Testis (tissue), 3 donors: ENCODE measurements around the gene SAMMSON. TPM values are rescaled to one million over a fixed set of nuclear protein-coding genes. Genes with fewer than 3 reads are reported as not detected.

Experiments
- DNase-seq: peaks from one replicate; pipeline ENCODE4 v3.0.0-alpha.2; 2019
- H3K27ac ChIP-seq, 2 donors: fragments of 200-600 bp; sonication (generic); one replicate each; pipeline ENCODE4 v1.5.1; 2019
- H3K27me3 ChIP-seq: fragments of 200-600 bp; sonication (generic); one replicate; pipeline ENCODE4 v1.5.1; 2019
- H3K36me3 ChIP-seq: fragments of 200-600 bp; sonication (generic); one replicate; pipeline ENCODE4 v1.5.1; 2017; ENCODE audit warnings: low read depth; ENCODE audit errors: missing control alignments
- H3K4me1 ChIP-seq: fragments of 200-600 bp; sonication (generic); one replicate; pipeline ENCODE4 v1.5.1; 2019
- H3K4me3 ChIP-seq, 2 donors: fragments of 200-600 bp; sonication (generic); one replicate each; pipeline ENCODE4 v1.5.1; 2017 to 2019
- H3K9me3 ChIP-seq: fragments of 200-600 bp; sonication (generic); one replicate; pipeline ENCODE4 v1.5.1; 2017
- POLR2A ChIP-seq: fragments of 450-650 bp; IDR thresholded peaks from one replicate; pipeline ENCODE4 v1.6.1; 2017; ENCODE audit warnings: antibody characterized with exemption, mild to moderate bottlenecking, moderate library complexity
- WGBS, 2 donors: methylation state at CpG; one replicate each; pipeline ENCODE4 v1.1.5; 2018; 5-methylcytosine and 5-hydroxymethylcytosine counted together
- intact Hi-C: fragments of 100-400 bp; cut with DNase I; formaldehyde crosslinking; loops from one replicate; pipeline ENCODE4 v1.15.1; 2023; ENCODE audit warnings: low total_unique reads
- polyA plus RNA-seq: library from polyadenylated mRNA; stranded (reverse); fragments of 350-450 nt; fragmentation: Illumina TruSeq; extraction: RNeasy Lipid Tissue Mini Kit (QIAGEN cat#74804); gene quantifications from one replicate; pipeline ENCODE4 v1.2.3, GENCODE V29; 2014; ENCODE audit warnings: low read depth, low replicate concordance; ENCODE audit not compliant: insufficient read depth
- total RNA-seq, 2 donors: library from RNA; depleted of rRNA; stranded (reverse); fragments of >200 nt; gene quantifications; one replicate each; pipeline ENCODE4 v1.2.3, GENCODE V29; 2016
- TF ChIP-seq, protein P1 (sequence below), 3 experiments: fragments of 450-650 bp in 2 of 3; fragments of 200-600 bp in 1 of 3; sonication (generic) in 1 of 3; IDR thresholded peaks; one replicate each; pipeline ENCODE4 v1.5.1; 2016 to 2019; ENCODE audit warnings: antibody characterized with exemption in 3 of 3, mild to moderate bottlenecking in 2 of 3, moderate library complexity in 1 of 3

SAMMSON gene
- total and polyA plus RNA-seq, 3 donors from 2014 or later, result 3.3 to 3.8 (median 3.5) TPM

DNA sequence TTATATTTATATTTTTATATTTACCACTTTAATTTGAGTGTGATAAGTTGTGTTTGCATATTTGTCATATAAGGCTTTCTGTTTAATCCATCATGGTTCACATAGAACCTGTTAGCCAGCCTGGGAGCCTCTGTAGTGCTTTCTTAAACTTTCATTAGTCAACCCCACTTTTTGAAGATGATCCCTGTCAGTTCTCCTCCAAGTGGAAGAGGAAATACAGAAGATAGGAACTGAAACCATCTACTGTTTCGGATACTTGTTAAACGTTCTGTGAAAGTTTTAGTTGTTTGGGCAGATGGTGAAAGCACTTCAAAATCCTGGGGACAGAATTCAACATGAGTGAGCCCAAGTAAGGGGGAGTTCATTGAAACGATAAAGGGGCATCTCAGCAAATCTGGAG is 4.6 kb upstream of the SAMMSON start:
- no peaks in the 10 kb centered on the region for H3K27me3 ChIP-seq
- intact Hi-C loops, result no loop called here
- TF ChIP-seq, protein P1, sequence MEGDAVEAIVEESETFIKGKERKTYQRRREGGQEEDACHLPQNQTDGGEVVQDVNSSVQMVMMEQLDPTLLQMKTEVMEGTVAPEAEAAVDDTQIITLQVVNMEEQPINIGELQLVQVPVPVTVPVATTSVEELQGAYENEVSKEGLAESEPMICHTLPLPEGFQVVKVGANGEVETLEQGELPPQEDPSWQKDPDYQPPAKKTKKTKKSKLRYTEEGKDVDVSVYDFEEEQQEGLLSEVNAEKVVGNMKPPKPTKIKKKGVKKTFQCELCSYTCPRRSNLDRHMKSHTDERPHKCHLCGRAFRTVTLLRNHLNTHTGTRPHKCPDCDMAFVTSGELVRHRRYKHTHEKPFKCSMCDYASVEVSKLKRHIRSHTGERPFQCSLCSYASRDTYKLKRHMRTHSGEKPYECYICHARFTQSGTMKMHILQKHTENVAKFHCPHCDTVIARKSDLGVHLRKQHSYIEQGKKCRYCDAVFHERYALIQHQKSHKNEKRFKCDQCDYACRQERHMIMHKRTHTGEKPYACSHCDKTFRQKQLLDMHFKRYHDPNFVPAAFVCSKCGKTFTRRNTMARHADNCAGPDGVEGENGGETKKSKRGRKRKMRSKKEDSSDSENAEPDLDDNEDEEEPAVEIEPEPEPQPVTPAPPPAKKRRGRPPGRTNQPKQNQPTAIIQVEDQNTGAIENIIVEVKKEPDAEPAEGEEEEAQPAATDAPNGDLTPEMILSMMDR (IDR thresholded peaks at IDR 0.05), result no peak
- TF ChIP-seq POLR2A, result no peak
- no peaks in the 10 kb centered on the region for H3K36me3 ChIP-seq
- no peak overlapping the region for H3K27ac ChIP-seq
- H3K4me3 ChIP-seq, result no peak overlapping the region
- no peaks in the 10 kb centered on the region for H3K4me1 ChIP-seq
- no peak for DNase-seq
- no peaks in the 10 kb centered on the region for H3K9me3 ChIP-seq
- WGBS, 2 donors, result 67 to 87% methylated on average over 3 of the region's 3 CpGs

DNA sequence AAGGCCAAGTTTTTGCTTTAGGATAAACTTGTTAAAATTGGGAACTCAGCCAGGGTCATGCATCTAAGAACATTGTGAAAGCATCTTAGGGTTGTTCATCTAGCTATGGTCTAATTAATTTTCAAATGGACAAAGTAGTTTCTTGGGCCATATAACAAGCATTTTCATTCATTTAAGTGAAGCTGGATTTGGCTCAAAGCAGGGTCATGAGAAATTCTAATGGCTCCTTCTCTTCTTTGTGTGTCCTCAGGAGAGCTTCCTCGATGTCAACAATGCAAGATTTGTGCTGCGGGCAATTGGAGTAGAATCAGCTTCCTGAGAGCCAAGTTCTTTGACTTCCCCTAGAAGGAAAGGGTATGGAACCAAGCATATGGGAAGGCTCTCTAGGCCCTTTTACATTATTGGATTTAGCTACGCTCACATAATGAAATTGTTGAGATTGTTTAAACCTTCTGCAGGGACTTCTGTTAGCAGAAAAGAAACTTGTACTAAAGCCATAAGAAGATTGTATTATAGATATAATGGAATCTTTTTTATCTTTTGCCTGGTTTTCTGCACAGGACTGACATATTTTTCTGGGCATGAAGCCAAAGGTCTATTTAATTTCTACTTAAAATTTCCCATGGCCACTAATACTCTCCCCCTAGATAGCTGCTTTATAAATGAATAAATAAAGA is 1.8 kb upstream of the SAMMSON start:
- no peak for DNase-seq
- intact Hi-C loops, result no loop called here
- TF ChIP-seq, protein P1 (IDR thresholded peaks at IDR 0.05), result no peak
- TF ChIP-seq POLR2A, result no peak
- 45 to 57% methylated on average over 3 of the region's 3 CpGs for WGBS, 2 donors
- H3K4me1 ChIP-seq, result no peaks in the 10 kb centered on the region
- no peaks in the 10 kb centered on the region for H3K27me3 ChIP-seq
- no peak overlapping the region for H3K4me3 ChIP-seq
- H3K36me3 ChIP-seq, result no peaks in the 10 kb centered on the region
- H3K27ac ChIP-seq, result no peak overlapping the region
- no peaks in the 10 kb centered on the region for H3K9me3 ChIP-seq

DNA sequence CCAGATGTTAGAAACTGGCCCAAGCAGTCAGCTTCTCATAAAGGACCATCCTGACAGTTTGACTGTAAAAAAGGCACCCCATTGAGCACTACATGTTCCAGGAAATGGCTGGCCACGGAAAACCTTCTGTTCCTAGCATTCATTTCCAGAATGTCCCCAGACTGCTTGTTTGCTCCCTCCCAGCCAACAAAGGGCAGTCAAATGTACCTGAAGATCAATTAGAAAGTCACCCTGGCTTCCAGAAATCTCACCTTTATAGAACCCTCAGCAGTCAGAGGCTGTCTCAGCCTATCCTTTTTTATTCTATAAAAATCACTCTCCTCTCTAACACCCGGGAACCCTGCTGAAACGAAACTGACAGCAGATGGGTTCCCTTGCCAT is 784 bp upstream of the SAMMSON start:
- Histone ChIP-seq H3K27me3 (no peaks in the 10 kb centered on the region), H3K4me1 (no peaks in the 10 kb centered on the region), H3K9me3 (no peaks in the 10 kb centered on the region), H3K36me3 (no peaks in the 10 kb centered on the region), H3K4me3 (peak overlapping the region; percentile 35 to 51), H3K27ac (peak overlapping the region; percentile 15)
- WGBS, 2 donors, result 16 to 28% methylated on average over 3 of the region's 3 CpGs
- DNase-seq, result no peak
- intact Hi-C loops, result no loop called here
- TF ChIP-seq, protein P1 (IDR thresholded peaks at IDR 0.05), result no peak
- no peak for TF ChIP-seq POLR2A

DNA sequence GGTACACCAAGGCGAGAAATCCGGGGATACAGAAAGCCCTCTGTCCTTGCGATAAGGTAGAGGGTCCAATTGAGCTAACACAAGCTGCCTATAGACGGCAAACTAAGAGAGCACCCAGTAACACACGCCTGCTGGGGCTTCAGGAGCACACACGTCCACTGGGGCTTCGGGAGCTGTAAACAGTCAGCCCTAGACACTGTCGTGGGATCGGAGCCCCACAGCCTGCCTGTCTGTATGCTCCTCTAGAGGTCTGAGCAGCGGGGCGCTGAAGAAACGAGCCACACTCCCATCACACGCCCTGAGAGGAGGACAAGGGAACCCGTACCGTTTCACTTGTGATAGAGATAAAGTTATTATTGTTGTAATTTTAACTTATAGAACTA is 486 bp downstream of the SAMMSON start:
- Histone ChIP-seq H3K27me3 (no peaks in the 10 kb centered on the region), H3K36me3 (no peaks in the 10 kb centered on the region), H3K27ac (no peak overlapping the region), H3K9me3 (no peaks in the 10 kb centered on the region), H3K4me3 (peak overlapping the region; percentile 35 to 51), H3K4me1 (peaks cover under 1% of the 10 kb centered on the region)
- TF ChIP-seq, protein P1 (IDR thresholded peaks at IDR 0.05), result no peak
- no peak for TF ChIP-seq POLR2A
- WGBS, 2 donors, result 67 to 71% methylated on average over 15 of the region's 15 CpGs
- no peak for DNase-seq
- intact Hi-C loops, result no loop called here

DNA sequence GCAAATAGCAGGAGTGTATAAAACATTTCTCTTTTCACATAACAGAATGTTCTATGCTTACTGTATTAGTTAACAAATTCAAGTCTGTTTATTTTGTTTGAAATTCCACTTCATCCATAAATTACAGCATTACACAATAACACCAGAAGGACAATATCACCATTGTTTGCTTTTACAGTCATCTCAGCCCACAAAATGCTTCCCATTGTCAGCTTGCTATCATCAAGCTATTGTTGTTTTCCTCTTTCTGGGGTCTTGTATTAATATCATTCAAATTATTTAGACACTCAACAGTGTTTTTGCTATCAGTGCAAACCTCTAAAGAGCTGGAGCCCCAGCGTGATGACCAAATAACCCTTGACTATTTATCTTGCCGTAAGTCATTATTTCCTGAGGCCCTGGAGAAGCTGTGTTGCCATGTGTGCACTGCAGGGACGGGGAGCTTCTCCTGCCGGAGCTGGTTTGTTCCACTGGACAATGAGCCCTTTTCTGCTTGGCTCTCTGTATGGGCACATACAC is 1.1 kb downstream of the SAMMSON start:
- TF ChIP-seq POLR2A, result no peak
- TF ChIP-seq, protein P1 (IDR thresholded peaks at IDR 0.05), result no peak
- Histone ChIP-seq H3K27me3 (no peaks in the 10 kb centered on the region), H3K9me3 (no peaks in the 10 kb centered on the region), H3K36me3 (no peaks in the 10 kb centered on the region), H3K27ac (no peak overlapping the region), H3K4me1 (peaks cover 3% of the 10 kb centered on the region), H3K4me3 (no peak overlapping the region)
- DNase-seq, result no peak
- WGBS, 2 donors, result 38 to 50% methylated on average over 4 of the region's 4 CpGs
- intact Hi-C loops, result no loop called here
